HG03432 (cell line): ENCODE results near the gene INO80.
"Not testable (repeated sequence)": the region's sequence is repeated elsewhere in the genome, so short reads cannot be mapped to it uniquely, and the experiment has no call there.

Experiments
- ATAC-seq: cut with Tn5 transposase; IDR thresholded peaks from one replicate; pipeline ENCODE4 v1.9.1; 2021; ENCODE audit warnings: mild to moderate bottlenecking, moderate library complexity; ENCODE audit not compliant: unreplicated experiment

Gene INO80

GRCh38 chr15:41116962-41117252 lies 827 bp upstream of the INO80 start:
- no peak for ATAC-seq

GRCh38 chr15:41115652-41116115 lies 396 bp downstream of the INO80 start:
- ATAC-seq: peak; percentile 52

DNA sequence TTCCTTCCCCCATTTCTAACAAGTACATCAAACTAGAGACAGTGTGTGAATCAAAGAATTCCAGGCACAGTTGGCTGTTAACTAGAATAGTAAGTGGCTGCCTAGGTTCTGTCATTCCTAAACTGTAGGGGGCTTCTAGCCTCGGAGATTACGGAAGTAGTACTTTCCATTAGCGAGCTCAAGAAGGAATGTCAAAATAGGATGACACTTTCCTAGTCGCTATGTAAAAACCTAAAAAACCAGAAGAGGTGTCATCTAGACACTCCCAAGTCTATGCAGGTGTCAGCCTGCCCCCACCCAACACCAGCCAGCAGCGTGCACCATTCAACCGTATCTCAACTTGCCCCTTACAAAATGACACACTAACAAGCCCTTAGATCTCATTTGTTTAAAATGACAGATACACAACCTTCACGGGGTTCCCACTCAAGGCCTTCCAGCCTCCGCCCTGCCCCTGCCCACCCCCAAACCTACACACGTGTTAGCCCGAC lies 874 bp downstream of the INO80 start:
- no peak for ATAC-seq

GRCh38 chr15:41106947-41107346 lies 9.1 kb downstream of the INO80 start:
- no peak for ATAC-seq

- ATAC-seq: no peak
Measured at GRCh38 chr15:41105348-41106334, 10.4 kb downstream of the INO80 start.

GRCh38 chr15:41104234-41104633 lies 11.8 kb downstream of the INO80 start:
- no peak for ATAC-seq

GRCh38 chr15:41102854-41103253 lies 13.2 kb downstream of the INO80 start:
- no peak for ATAC-seq

DNA sequence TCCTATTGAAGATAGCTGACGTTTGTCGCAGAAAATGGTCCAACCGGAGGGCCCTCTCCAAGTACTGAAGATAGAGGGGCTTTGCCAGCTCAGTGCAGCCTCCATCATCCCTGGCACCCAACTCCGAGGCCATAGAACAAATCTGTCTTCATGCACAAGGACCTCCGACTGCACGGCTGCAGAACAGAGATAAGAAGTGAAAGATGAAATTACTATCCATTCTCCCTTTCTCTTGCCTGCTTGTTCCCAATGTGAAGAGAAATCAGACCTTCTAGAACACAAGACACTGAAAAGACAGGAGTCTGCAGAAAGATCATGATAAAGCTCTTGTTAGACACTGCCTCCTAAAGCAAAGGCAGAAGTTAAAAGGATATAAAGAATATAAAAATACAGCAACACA lies 19.9 kb downstream of the INO80 start:
- ATAC-seq: no peak

DNA sequence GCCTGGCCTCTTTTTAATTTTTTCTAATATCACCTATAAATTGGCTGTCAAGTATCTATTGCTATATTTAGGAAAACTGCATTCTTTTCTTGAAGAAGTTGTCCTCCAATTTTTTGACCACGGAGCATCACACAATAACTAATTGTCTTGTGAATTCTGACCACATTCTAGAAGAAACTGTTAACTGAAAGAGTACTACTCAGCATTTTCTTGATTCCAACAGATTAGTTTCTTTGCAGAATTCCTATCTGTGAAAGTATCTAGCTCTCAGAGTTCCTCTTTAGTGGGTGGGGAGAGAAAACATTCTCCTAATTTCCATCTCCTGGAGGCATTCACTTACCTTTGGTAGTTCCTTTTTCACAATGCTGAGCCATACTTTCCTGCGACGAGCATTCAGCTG lies 31.1 kb downstream of the INO80 start:
- no peak for ATAC-seq

- ATAC-seq: no peak
Measured at GRCh38 chr15:41080144-41080543, 35.9 kb downstream of the INO80 start.

- ATAC-seq: no peak
Measured at GRCh38 chr15:41079717-41080116, 36.4 kb downstream of the INO80 start.

DNA sequence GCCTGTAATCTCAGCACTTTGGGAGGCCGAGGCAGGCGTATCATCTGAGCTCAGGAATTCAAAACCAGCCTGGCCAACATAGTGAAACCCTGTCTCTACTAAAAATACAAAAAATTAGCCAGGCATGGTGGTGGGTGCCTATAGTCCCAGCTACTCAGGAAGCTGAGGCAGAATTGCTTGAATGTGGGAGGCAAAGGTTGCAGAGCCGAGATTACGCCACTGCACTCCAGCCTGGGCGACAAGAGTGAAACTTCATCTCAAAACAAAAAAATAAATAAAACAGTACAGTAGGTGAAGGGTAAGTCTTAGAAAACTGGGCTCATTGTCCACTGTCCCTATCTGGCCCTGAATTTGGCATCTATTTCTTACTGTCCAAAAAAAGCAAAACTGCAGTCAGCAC lies 37.2 kb downstream of the INO80 start:
- ATAC-seq: not testable (repeated sequence)

- no peak for ATAC-seq
Measured at GRCh38 chr15:41078125-41078524, 38.0 kb downstream of the INO80 start.

GRCh38 chr15:41073028-41073427 lies 43.1 kb downstream of the INO80 start:
- ATAC-seq: no peak

DNA sequence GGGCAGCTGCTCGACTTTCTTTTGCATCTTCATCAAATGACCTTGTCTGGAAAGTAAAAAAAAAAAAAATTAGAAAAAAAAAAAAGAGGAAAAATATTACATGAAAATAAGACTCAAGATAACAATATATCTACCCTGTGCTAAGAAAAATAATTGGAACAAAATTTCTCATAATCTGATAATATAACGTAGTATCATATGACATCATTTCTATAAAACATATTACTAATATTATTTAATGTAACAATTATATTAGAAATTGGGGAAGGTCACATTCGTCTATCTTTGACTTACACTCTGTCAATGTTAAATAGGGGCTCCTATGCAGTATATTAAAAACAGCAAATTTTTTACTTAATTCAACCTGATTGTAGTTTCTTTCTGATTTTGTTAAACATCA lies 44.1 kb downstream of the INO80 start:
- no peak for ATAC-seq

GRCh38 chr15:41066516-41066915 lies 49.6 kb downstream of the INO80 start:
- ATAC-seq: no peak

- no peak for ATAC-seq
Measured at GRCh38 chr15:41061667-41062066, 54.4 kb downstream of the INO80 start.

DNA sequence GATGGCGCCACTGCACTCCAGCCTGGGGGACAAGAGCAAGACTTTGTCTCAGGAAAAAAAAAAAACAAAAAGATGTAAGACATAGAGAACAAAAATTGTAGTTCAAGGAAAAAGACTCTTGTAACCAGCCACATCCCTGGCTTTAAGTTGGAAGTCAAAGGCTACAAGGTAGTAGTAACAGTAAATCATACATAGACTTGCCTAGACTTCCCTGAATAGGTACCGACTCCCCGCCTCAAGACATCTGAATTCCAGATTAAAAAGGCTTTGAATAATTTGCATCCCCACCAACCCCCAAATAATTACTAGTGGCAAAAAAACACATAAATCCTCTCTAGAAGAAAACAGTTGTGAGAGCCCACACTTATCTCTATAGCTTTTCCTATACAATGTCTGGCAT lies 55.6 kb downstream of the INO80 start:
- no peak for ATAC-seq

DNA sequence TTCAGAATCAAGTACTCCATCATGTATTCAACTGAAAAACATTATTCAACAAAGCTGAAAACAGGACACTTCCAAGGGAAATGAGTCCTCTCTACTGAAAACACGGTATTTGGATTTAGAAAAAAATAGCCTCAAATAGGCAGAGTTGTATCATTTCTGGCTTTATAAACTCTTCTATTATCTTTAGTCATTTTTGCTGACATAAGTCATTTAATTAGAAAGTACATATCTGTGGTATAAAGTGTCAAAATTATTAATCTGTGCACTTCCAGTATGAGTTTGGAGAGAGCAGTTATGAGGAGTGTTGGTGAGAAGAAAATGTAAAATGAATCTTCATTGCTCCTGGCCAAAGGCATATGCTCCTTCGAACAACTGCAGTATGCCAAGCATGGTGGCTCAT lies 59.3 kb downstream of the INO80 start:
- no peak for ATAC-seq

GRCh38 chr15:41055706-41056105 lies 60.4 kb downstream of the INO80 start:
- no peak for ATAC-seq

DNA sequence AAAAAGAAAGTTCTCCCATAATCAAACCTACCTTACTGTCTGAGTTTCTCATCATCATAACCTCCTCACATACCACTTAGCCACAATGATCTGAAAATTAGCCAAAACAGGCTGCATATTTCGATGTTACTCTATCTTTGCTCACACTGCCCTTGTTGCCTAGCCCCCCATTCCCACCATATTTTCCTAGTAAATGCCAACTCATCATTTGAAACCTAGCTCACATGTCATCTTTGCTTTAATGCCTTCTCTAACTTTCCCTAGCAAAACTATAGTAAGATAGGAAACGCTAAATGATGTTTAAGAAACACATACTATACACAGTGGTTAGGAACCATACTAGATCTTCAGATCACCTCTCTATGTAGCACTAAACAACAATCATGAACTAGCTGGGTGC lies 64.9 kb downstream of the INO80 start:
- no peak for ATAC-seq

GRCh38 chr15:41048852-41049251 lies 67.2 kb downstream of the INO80 start:
- ATAC-seq: no peak

DNA sequence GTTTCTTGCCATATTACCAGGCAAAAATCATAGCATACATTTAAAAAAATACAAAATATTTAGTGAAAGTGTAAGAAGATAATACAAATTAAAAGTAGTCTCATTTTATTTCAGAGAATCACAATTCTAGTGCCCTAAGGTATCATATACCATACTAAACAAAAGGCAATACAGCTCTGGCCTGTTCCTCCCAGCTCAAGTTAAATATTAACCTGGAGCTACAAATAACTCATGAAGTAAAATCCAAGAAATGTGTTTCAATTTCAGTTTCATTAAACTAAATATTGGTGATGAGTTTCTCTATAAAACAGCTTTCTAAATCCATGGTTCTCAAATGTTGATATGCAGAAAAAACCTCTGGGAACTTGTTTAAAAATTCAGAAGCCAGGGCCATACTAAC lies 67.7 kb downstream of the INO80 start:
- ATAC-seq: no peak
